ENCODE measurements around the gene ARHGAP26. TPM values are rescaled to one million over a fixed set of nuclear protein-coding genes. Genes with fewer than 3 reads are reported as not detected.
"Not testable (repeated sequence)": the region's sequence is repeated elsewhere in the genome, so short reads cannot be mapped to it uniquely, and the experiment has no call there.

Gene ARHGAP26
- total RNA-seq, 2 donors from 2014 or later: 24.0 to 24.3 TPM

GRCh38 chr5:143086546-143086907 lies 316.4 kb downstream of the ARHGAP26 start:
- no peaks in the 10 kb centered on the region for H3K36me3 Mint-ChIP-seq (ENCODE audit: insufficient read depth in 2 of 2)
- H3K4me3 Mint-ChIP-seq: no peak overlapping the region
- peaks cover 5% of the 10 kb centered on the region for H3K4me1 Mint-ChIP-seq (ENCODE audit: low read depth)
- no peak for ATAC-seq (replicated peaks in 1 of 2)
- no peaks in the 10 kb centered on the region for H3K27me3 Mint-ChIP-seq (ENCODE audit: low read depth)
- DNase-seq: no peak
- no peaks in the 10 kb centered on the region for H3K9me3 Mint-ChIP-seq
- no peak overlapping the region for H3K27ac Mint-ChIP-seq

- Mint-ChIP-seq H3K4me1 (ENCODE audit: low read depth) (peaks cover 5% of the 10 kb centered on the region), H3K27ac (no peak overlapping the region), H3K4me3 (no peak overlapping the region), H3K9me3 (no peaks in the 10 kb centered on the region), H3K27me3 (ENCODE audit: low read depth) (no peaks in the 10 kb centered on the region), H3K36me3 (ENCODE audit: insufficient read depth in 2 of 2) (no peaks in the 10 kb centered on the region)
- DNase-seq (no peak), ATAC-seq (replicated peaks in 1 of 2) (no peak)
Observed at GRCh38 chr5:143086908-143087637, 316.9 kb downstream of the ARHGAP26 start.

DNA sequence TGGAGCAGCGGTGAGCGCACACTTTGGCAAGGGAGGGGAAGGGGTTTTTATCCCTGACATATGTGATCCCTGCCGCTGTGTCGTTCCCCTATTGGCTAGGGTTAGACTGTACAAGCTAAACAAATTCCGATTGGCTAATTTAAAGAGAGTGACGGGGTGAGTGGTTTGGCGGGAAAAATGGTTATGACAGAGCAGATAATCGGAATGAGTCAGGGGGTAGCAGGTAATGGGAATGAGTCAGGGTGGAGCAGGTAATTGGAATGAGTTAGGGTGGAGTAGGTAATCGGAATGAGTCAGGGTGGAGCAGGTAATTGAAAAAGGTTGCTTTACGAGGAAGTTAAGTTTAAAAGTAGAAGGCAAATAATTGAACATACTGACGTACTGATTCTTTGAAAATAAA lies 318.5 kb downstream of the ARHGAP26 start:
- H3K4me3 Mint-ChIP-seq; DNase-seq; H3K9me3 Mint-ChIP-seq; ATAC-seq (replicated peaks in 1 of 2); H3K27me3 Mint-ChIP-seq (ENCODE audit: low read depth); H3K27ac Mint-ChIP-seq; H3K36me3 Mint-ChIP-seq (ENCODE audit: insufficient read depth in 2 of 2): not testable (repeated sequence)
- peaks cover 11% of the 10 kb centered on the region for H3K4me1 Mint-ChIP-seq (ENCODE audit: low read depth)

DNA sequence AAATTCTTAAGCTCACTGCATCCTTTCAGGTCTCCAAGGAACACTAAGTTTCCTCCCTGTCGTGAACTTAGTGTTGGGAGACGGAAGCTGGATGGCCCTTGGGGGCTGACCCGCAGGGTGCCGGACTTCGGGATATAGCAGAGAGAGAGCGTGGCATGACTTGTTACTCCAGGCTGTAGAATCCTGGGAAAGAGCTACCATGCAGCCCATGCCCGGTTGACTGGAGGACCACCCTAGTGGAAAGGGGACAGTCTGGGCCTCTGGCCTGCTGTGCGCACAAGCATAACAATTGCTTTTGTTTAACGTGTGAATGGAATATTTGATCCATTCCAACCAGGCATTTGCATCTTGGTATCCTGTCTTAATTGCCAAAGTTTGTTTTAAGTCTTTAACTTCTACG lies 319.9 kb downstream of the ARHGAP26 start:
- not testable (repeated sequence) for H3K36me3 Mint-ChIP-seq (ENCODE audit: insufficient read depth in 2 of 2); H3K4me3 Mint-ChIP-seq; DNase-seq; H3K27ac Mint-ChIP-seq; H3K9me3 Mint-ChIP-seq; ATAC-seq (replicated peaks in 1 of 2); H3K27me3 Mint-ChIP-seq (ENCODE audit: low read depth)
- peaks cover 24% of the 10 kb centered on the region for H3K4me1 Mint-ChIP-seq (ENCODE audit: low read depth)

- H3K36me3 Mint-ChIP-seq (ENCODE audit: insufficient read depth in 2 of 2); H3K4me3 Mint-ChIP-seq; DNase-seq; H3K27me3 Mint-ChIP-seq (ENCODE audit: low read depth); ATAC-seq (replicated peaks in 1 of 2); H3K9me3 Mint-ChIP-seq: not testable (repeated sequence)
- Mint-ChIP-seq H3K27ac (peak overlapping the region; percentile 24), H3K4me1 (ENCODE audit: low read depth) (peaks cover 39% of the 10 kb centered on the region)
Observed at GRCh38 chr5:143092711-143093451, 322.7 kb downstream of the ARHGAP26 start.

GRCh38 chr5:143093452-143094086 lies 323.4 kb downstream of the ARHGAP26 start:
- Mint-ChIP-seq H3K36me3 (ENCODE audit: insufficient read depth in 2 of 2) (peaks cover 0 to 4% of the 10 kb centered on the region in 2 donors), H3K27me3 (ENCODE audit: low read depth) (no peaks in the 10 kb centered on the region), H3K27ac (peak overlapping the region; percentile 24), H3K9me3 (no peaks in the 10 kb centered on the region), H3K4me3 (peak overlapping the region; percentile 31 to 69), H3K4me1 (ENCODE audit: low read depth) (peaks cover 39% of the 10 kb centered on the region)
- DNase-seq (peak in 1 of 2 donors; percentile 27), ATAC-seq (replicated peaks in 1 of 2) (peak in 1 of 2 donors; percentile 34)

GRCh38 chr5:143094087-143094521 lies 323.9 kb downstream of the ARHGAP26 start:
- peak in 1 of 2 donors; percentile 20 for ATAC-seq (replicated peaks in 1 of 2)
- H3K36me3 Mint-ChIP-seq (ENCODE audit: insufficient read depth in 2 of 2): peaks cover 0 to 4% of the 10 kb centered on the region in 2 donors
- H3K27ac Mint-ChIP-seq: peak overlapping the region; percentile 56
- DNase-seq: no peak
- peaks cover 42% of the 10 kb centered on the region for H3K4me1 Mint-ChIP-seq (ENCODE audit: low read depth)
- no peaks in the 10 kb centered on the region for H3K27me3 Mint-ChIP-seq (ENCODE audit: low read depth)
- H3K4me3 Mint-ChIP-seq: peak overlapping the region; percentile 31 to 69
- no peaks in the 10 kb centered on the region for H3K9me3 Mint-ChIP-seq

- not testable (repeated sequence) for H3K36me3 Mint-ChIP-seq (ENCODE audit: insufficient read depth in 2 of 2); H3K9me3 Mint-ChIP-seq; H3K27me3 Mint-ChIP-seq (ENCODE audit: low read depth)
- Mint-ChIP-seq H3K4me1 (ENCODE audit: low read depth) (peaks cover 44% of the 10 kb centered on the region), H3K27ac (peak overlapping the region; percentile 56), H3K4me3 (peak overlapping the region in 1 of 2 donors; percentile 69)
- DNase-seq: peak; percentile 26 to 40
- ATAC-seq (replicated peaks in 1 of 2): peak; percentile 33 to 41
Observed at GRCh38 chr5:143094608-143095007, 324.4 kb downstream of the ARHGAP26 start.

- ATAC-seq (replicated peaks in 1 of 2) (peak; percentile 76 to 80), DNase-seq (peak; percentile 28)
- peaks cover 0 to 1% of the 10 kb centered on the region in 2 donors for H3K36me3 Mint-ChIP-seq (ENCODE audit: insufficient read depth in 2 of 2)
- peaks cover 52% of the 10 kb centered on the region for H3K4me1 Mint-ChIP-seq (ENCODE audit: low read depth)
- peak overlapping the region; percentile 74 to 80 for H3K4me3 Mint-ChIP-seq
- H3K27me3 Mint-ChIP-seq (ENCODE audit: low read depth): no peaks in the 10 kb centered on the region
- no peaks in the 10 kb centered on the region for H3K9me3 Mint-ChIP-seq
- peak overlapping the region; percentile 94 for H3K27ac Mint-ChIP-seq
Observed at GRCh38 chr5:143101121-143101520, 330.9 kb downstream of the ARHGAP26 start.

- peak overlapping the region; percentile 94 for H3K27ac Mint-ChIP-seq
- H3K36me3 Mint-ChIP-seq (ENCODE audit: insufficient read depth in 2 of 2): peaks cover 0 to 1% of the 10 kb centered on the region in 2 donors
- ATAC-seq (replicated peaks in 1 of 2): peak; percentile 92 to 95
- DNase-seq: peak; percentile 55 to 72
- H3K9me3 Mint-ChIP-seq: no peaks in the 10 kb centered on the region
- H3K4me1 Mint-ChIP-seq (ENCODE audit: low read depth): peaks cover 52% of the 10 kb centered on the region
- peak overlapping the region; percentile 74 to 80 for H3K4me3 Mint-ChIP-seq
- no peaks in the 10 kb centered on the region for H3K27me3 Mint-ChIP-seq (ENCODE audit: low read depth)
Observed at GRCh38 chr5:143101725-143102386, 331.7 kb downstream of the ARHGAP26 start.

GRCh38 chr5:143102411-143102810 lies 332.2 kb downstream of the ARHGAP26 start:
- DNase-seq: no peak
- H3K27ac Mint-ChIP-seq: peak overlapping the region; percentile 39
- no peaks in the 10 kb centered on the region for H3K9me3 Mint-ChIP-seq
- H3K27me3 Mint-ChIP-seq (ENCODE audit: low read depth): no peaks in the 10 kb centered on the region
- peak overlapping the region in 1 of 2 donors; percentile 80 for H3K4me3 Mint-ChIP-seq
- H3K4me1 Mint-ChIP-seq (ENCODE audit: low read depth): peaks cover 48% of the 10 kb centered on the region
- H3K36me3 Mint-ChIP-seq (ENCODE audit: insufficient read depth in 2 of 2): peaks cover 0 to 1% of the 10 kb centered on the region in 2 donors
- no peak for ATAC-seq (replicated peaks in 1 of 2)

- ATAC-seq (replicated peaks in 1 of 2) (peak in 1 of 2 donors; percentile 13), DNase-seq (no peak)
- Mint-ChIP-seq H3K4me1 (ENCODE audit: low read depth) (peaks cover 35% of the 10 kb centered on the region), H3K4me3 (no peak overlapping the region), H3K36me3 (ENCODE audit: insufficient read depth in 2 of 2) (peaks cover 0 to 1% of the 10 kb centered on the region in 2 donors), H3K27me3 (ENCODE audit: low read depth) (no peaks in the 10 kb centered on the region), H3K9me3 (no peaks in the 10 kb centered on the region), H3K27ac (no peak overlapping the region)
Observed at GRCh38 chr5:143105216-143105905, 335.2 kb downstream of the ARHGAP26 start.

Data from activated T-cell treated with anti-CD3 and anti-CD28 coated beads, Interleukin-2, amount 50 U/mL, for 72 hours (primary cell).